ENCODE measurements around the gene CSTF3.

CSTF3 gene

DNA sequence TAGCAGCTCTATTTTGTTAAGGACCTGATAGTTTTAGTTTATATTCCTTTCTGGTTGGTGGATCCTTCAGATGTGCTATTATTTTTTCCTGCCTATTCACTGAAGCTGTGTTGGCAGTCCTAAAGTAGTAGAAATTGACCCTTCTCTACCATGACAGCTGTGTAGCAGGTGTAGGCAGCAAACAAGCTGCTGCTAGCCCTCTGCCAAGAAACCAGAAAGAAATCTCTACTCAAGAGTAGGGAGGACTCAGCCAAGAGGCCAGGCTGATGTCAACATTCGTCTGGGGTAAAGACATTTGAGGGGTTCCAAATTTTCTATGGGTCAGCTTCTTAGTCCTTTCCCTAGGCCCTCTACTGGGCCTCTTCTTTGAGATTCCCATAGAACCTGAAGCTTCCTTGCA is 51.2 kb downstream of the CSTF3 start:
- TF ChIP-seq SIN3A (IDR thresholded peaks at IDR 0.05; ENCODE audit: borderline replicate concordance, insufficient read depth, low read length) (no peak), TAF1 (IDR thresholded peaks at IDR 0.05; ENCODE audit: borderline replicate concordance, insufficient read depth, low read length) (no peak), POLR2AphosphoS5 (IDR thresholded peaks at IDR 0.05; ENCODE audit: low read depth, low read length) (no peak), FOXP2 (optimal IDR thresholded peaks at IDR 0.05; ENCODE audit: borderline replicate concordance, extremely low read depth, extremely low read length, insufficient read depth) (no peak)
- TF ChIP-seq, protein P1, sequence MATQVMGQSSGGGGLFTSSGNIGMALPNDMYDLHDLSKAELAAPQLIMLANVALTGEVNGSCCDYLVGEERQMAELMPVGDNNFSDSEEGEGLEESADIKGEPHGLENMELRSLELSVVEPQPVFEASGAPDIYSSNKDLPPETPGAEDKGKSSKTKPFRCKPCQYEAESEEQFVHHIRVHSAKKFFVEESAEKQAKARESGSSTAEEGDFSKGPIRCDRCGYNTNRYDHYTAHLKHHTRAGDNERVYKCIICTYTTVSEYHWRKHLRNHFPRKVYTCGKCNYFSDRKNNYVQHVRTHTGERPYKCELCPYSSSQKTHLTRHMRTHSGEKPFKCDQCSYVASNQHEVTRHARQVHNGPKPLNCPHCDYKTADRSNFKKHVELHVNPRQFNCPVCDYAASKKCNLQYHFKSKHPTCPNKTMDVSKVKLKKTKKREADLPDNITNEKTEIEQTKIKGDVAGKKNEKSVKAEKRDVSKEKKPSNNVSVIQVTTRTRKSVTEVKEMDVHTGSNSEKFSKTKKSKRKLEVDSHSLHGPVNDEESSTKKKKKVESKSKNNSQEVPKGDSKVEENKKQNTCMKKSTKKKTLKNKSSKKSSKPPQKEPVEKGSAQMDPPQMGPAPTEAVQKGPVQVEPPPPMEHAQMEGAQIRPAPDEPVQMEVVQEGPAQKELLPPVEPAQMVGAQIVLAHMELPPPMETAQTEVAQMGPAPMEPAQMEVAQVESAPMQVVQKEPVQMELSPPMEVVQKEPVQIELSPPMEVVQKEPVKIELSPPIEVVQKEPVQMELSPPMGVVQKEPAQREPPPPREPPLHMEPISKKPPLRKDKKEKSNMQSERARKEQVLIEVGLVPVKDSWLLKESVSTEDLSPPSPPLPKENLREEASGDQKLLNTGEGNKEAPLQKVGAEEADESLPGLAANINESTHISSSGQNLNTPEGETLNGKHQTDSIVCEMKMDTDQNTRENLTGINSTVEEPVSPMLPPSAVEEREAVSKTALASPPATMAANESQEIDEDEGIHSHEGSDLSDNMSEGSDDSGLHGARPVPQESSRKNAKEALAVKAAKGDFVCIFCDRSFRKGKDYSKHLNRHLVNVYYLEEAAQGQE (IDR thresholded peaks at IDR 0.05; ENCODE audit: insufficient read depth in 1 of 2, low read depth in 2 of 2, low read length in 2 of 2): no peak

DNA sequence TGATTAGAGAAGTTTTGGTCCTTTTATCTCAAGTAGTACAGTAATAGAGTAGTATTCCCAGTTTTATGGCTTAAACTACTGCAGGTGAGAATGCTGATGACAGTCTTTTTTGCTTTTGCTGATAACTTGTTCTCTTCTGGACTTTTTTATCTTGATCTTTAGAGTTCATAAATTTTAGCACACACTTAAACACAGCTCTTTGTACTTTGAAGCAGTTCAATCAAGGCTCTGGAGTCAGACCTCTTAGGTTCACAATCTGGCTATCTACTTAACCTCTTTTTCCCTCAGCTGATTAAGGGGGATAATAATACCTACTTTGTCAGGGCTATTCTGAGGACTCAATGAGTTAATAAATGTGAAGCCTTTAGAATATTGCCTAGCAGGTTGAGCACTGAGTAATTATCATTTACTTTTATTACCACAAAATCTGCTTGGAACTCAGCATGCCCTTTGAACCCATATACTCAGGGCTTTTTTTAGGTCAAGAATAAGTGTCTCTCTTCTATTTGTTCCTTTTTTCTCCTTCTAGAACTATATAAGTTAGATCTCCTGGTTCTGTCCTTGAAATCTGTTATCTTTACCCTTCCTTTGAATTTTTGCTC is 51.9 kb downstream of the CSTF3 start:
- TF ChIP-seq FOXP2 (optimal IDR thresholded peaks at IDR 0.05; ENCODE audit: borderline replicate concordance, extremely low read depth, extremely low read length, insufficient read depth) (no peak), SIN3A (IDR thresholded peaks at IDR 0.05; ENCODE audit: borderline replicate concordance, insufficient read depth, low read length) (no peak), TAF1 (IDR thresholded peaks at IDR 0.05; ENCODE audit: borderline replicate concordance, insufficient read depth, low read length) (no peak), POLR2AphosphoS5 (IDR thresholded peaks at IDR 0.05; ENCODE audit: low read depth, low read length) (no peak)
- TF ChIP-seq, protein P1 (IDR thresholded peaks at IDR 0.05; ENCODE audit: insufficient read depth in 1 of 2, low read depth in 2 of 2, low read length in 2 of 2): no peak

DNA sequence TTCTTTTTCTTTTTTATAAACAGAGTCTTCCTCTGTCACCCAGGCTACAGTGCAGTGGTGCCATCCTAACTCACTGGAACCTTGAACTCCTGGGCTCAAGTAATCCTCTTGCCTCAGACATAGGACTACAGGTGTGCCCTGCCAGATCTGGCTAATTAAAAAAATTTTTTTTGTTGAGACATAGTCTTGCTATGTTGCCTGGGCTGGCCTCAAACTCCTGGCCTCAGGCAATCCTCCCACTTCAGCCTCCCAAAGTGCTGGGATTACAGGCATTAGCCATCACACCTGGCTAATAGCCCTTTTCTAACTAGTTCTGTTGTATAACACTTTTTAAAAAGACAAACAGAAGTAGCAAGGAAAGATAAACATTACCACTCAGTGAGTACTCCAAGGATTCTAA is 57.4 kb downstream of the CSTF3 start:
- no peak for TF ChIP-seq POLR2AphosphoS5 (IDR thresholded peaks at IDR 0.05; ENCODE audit: low read depth, low read length)
- no peak for TF ChIP-seq FOXP2 (optimal IDR thresholded peaks at IDR 0.05; ENCODE audit: borderline replicate concordance, extremely low read depth, extremely low read length, insufficient read depth)
- TF ChIP-seq, protein P1 (IDR thresholded peaks at IDR 0.05; ENCODE audit: insufficient read depth in 1 of 2, low read depth in 2 of 2, low read length in 2 of 2): no peak
- no peak for TF ChIP-seq SIN3A (IDR thresholded peaks at IDR 0.05; ENCODE audit: borderline replicate concordance, insufficient read depth, low read length)
- TF ChIP-seq TAF1 (IDR thresholded peaks at IDR 0.05; ENCODE audit: borderline replicate concordance, insufficient read depth, low read length): no peak

DNA sequence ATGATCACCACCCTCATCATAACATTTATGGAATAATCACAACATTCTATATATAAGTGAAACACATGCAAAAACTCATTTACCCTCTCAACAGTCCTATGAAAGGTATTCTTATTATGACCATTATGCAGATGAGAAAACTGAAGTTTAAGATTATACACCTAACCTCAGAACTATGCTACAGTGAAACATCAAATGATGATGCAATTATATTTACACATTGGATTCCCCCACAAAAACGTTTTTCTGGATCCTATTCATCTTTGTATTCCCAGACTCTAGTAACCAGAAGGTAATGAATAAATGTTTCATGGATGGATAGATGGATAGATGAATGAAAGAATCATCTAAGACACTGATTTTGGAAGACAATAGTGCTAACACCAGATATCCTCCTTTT is 67.1 kb downstream of the CSTF3 start:
- TF ChIP-seq, protein P1 (IDR thresholded peaks at IDR 0.05; ENCODE audit: insufficient read depth in 1 of 2, low read depth in 2 of 2, low read length in 2 of 2): no peak
- no peak for TF ChIP-seq POLR2AphosphoS5 (IDR thresholded peaks at IDR 0.05; ENCODE audit: low read depth, low read length)
- TF ChIP-seq FOXP2 (optimal IDR thresholded peaks at IDR 0.05; ENCODE audit: borderline replicate concordance, extremely low read depth, extremely low read length, insufficient read depth): no peak
- TF ChIP-seq TAF1 (IDR thresholded peaks at IDR 0.05; ENCODE audit: borderline replicate concordance, insufficient read depth, low read length): no peak
- TF ChIP-seq SIN3A (IDR thresholded peaks at IDR 0.05; ENCODE audit: borderline replicate concordance, insufficient read depth, low read length): no peak

All from PFSK-1 (cell line).